ENCODE measurements around the gene BGLAP. TPM values are rescaled to one million over a fixed set of nuclear protein-coding genes. Genes with fewer than 3 reads are reported as not detected.

The BGLAP gene
- 2.4 and 2.8 TPM in 2 replicates for total RNA-seq (2021)
- Bru-seq, nascent RNA, result percentile 32 among the genes with signal in this experiment
- BruChase-seq, experiment 1, labeled RNA remaining after a 2-hour chase, result percentile 46 among the genes with signal in this experiment
- percentile 46 among the genes with signal in this experiment for BruChase-seq, experiment 2, labeled RNA remaining after a 6-hour chase
- long read RNA-seq, result 0 reads

- TF ChIP-seq EZH2 (IDR thresholded peaks at IDR 0.05; ENCODE audit: borderline replicate concordance, low read depth, low read length, poor library complexity, severe bottlenecking) (no peak), CTCF (conservative IDR thresholded peaks at IDR 0.05; ENCODE audit: low read depth, low read length) (no peak)
- H3K4me1 ChIP-seq (ENCODE audit: insufficient read depth, low read length, poor library complexity, severe bottlenecking), result peaks cover 6% of the 10 kb centered on the region
- H3K27me3 ChIP-seq (replicated peaks; ENCODE audit: insufficient read depth, low read depth, low read length, poor library complexity), result no peaks in the 10 kb centered on the region
- intact Hi-C loops (cut with micrococcal nuclease; ENCODE audit: unreplicated experiment), result no loop called here
- peaks cover 5% of the 10 kb centered on the region for H3K36me3 ChIP-seq (ENCODE audit: insufficient read depth, low read length, poor library complexity, severe bottlenecking)
- no peak within 1 kb of the TSS for H3K27ac ChIP-seq (ENCODE audit: low read depth, low read length, poor library complexity, severe bottlenecking)
- CTCF ChIA-PET, result no interaction called here
- no peak for DNase-seq (ENCODE audit: low spot score)
- POLR2A ChIA-PET (ENCODE audit: low non-redundant PET), result no interaction called here
- BruUV-seq (replicated peaks), result no TSS peak
- H3K4me3 ChIP-seq (ENCODE audit: low read depth, low read length, poor library complexity, severe bottlenecking), result no peak within 1 kb of the TSS
- H3K9me3 ChIP-seq (ENCODE audit: low read depth, low read length, poor library complexity, severe bottlenecking), result no peaks in the 10 kb centered on the region
Measured at GRCh38 chr1:156241926-156242325, at the start of gene BGLAP. Gene BGLAP, plus strand, starts transcription at chr1:156242184. Its CDS starts 48 bp downstream, at chr1:156242232.

- DNase-seq (ENCODE audit: low spot score), result no peak
- intact Hi-C loops (cut with micrococcal nuclease; ENCODE audit: unreplicated experiment), result no loop called here
- Histone ChIP-seq H3K27ac (ENCODE audit: low read depth, low read length, poor library complexity, severe bottlenecking) (peak overlapping the region; percentile 94), H3K4me3 (ENCODE audit: low read depth, low read length, poor library complexity, severe bottlenecking) (peak overlapping the region; percentile 65), H3K4me1 (ENCODE audit: insufficient read depth, low read length, poor library complexity, severe bottlenecking) (peaks cover 13% of the 10 kb centered on the region), H3K27me3 (replicated peaks; ENCODE audit: insufficient read depth, low read depth, low read length, poor library complexity) (no peaks in the 10 kb centered on the region), H3K36me3 (ENCODE audit: insufficient read depth, low read length, poor library complexity, severe bottlenecking) (no peaks in the 10 kb centered on the region), H3K9me3 (ENCODE audit: low read depth, low read length, poor library complexity, severe bottlenecking) (no peaks in the 10 kb centered on the region)
- TSS peak; percentile 87 for BruUV-seq (replicated peaks)
- ChIA-PET POLR2A (ENCODE audit: low non-redundant PET) (interaction anchor here (0.6 kb wide), 1 partner anchor 546 kb away, joined by 3 read pairs; no protein-coding TSS in a partner anchor), CTCF (interaction anchor here (1.2 kb wide), 1 partner anchor 32 kb away, joined by 6 read pairs; no protein-coding TSS in a partner anchor)
- TF ChIP-seq CTCF (conservative IDR thresholded peaks at IDR 0.05; ENCODE audit: low read depth, low read length), result no peak
- TF ChIP-seq EZH2 (IDR thresholded peaks at IDR 0.05; ENCODE audit: borderline replicate concordance, low read depth, low read length, poor library complexity, severe bottlenecking), result no peak
Measured at GRCh38 chr1:156193208-156193487, 48.8 kb upstream of the BGLAP start.

GRCh38 chr1:156193488-156194299 lies 48.3 kb upstream of the BGLAP start, which contains the start of gene SLC25A44:
Gene SLC25A44, plus strand, starts transcription at chr1:156194104. Its CDS starts 5,744 bp downstream, at chr1:156199848.
- intact Hi-C loops (cut with micrococcal nuclease; ENCODE audit: unreplicated experiment), result no loop called here
- no TSS peak for BruUV-seq (replicated peaks)
- CTCF ChIA-PET, result interaction anchor here (1.2 kb wide), 1 partner anchor 31 kb away, joined by 6 read pairs; no protein-coding TSS in a partner anchor
- Histone ChIP-seq H3K27ac (ENCODE audit: low read depth, low read length, poor library complexity, severe bottlenecking) (peak within 1 kb of the TSS; percentile 94), H3K36me3 (ENCODE audit: insufficient read depth, low read length, poor library complexity, severe bottlenecking) (no peaks in the 10 kb centered on the region), H3K4me3 (ENCODE audit: low read depth, low read length, poor library complexity, severe bottlenecking) (peak within 1 kb of the TSS; percentile 65), H3K4me1 (ENCODE audit: insufficient read depth, low read length, poor library complexity, severe bottlenecking) (peaks cover 13% of the 10 kb centered on the region), H3K27me3 (replicated peaks; ENCODE audit: insufficient read depth, low read depth, low read length, poor library complexity) (no peaks in the 10 kb centered on the region), H3K9me3 (ENCODE audit: low read depth, low read length, poor library complexity, severe bottlenecking) (no peaks in the 10 kb centered on the region)
- peak; percentile 49 for TF ChIP-seq CTCF (conservative IDR thresholded peaks at IDR 0.05; ENCODE audit: low read depth, low read length)
- no peak for TF ChIP-seq EZH2 (IDR thresholded peaks at IDR 0.05; ENCODE audit: borderline replicate concordance, low read depth, low read length, poor library complexity, severe bottlenecking)
- POLR2A ChIA-PET (ENCODE audit: low non-redundant PET), result interaction anchor here (0.5 to 0.6 kb wide), 3 partner anchors 266 to 545 kb away, joined by 3 to 13 read pairs (median 6); no protein-coding TSS in a partner anchor
- DNase-seq (ENCODE audit: low spot score), result peak; percentile 99
